Jurkat, Clone E6-1 (cell line): ENCODE measurements around the gene ADARB2.

ENCODE experiments used
- DNase-seq: peaks from one replicate; pipeline ENCODE4 v3.0.0-alpha.2; 2011; ENCODE audit warnings: low read depth, low spot score
- H3K4me3 ChIP-seq: 2 replicates; pipeline ENCODE4 v1.5.1; 2011; ENCODE audit warnings: mild to moderate bottlenecking, low read length, control low read depth, moderate library complexity

ADARB2 gene

DNA sequence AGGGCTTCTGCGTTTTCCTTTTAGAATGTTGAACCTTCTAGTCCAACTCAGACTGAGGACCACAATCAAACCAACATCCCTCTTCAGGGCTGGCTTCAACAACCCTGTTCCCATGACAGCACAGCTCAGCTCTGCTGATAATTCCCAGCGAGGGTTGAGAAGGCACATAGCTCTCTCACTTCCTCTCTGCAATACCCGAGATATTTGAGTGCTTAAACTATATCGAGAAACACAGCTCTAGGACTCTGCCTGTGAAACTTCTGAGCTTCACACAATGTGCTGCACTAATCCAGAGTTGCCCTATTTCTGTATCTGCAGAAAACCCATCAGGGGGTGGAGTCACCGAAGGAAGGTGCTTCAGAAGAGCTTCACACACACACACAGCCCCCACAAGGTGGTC lies 1.6 kb upstream of the ADARB2 start:
- H3K4me3 ChIP-seq: no peak overlapping the region
- no peak for DNase-seq

DNA sequence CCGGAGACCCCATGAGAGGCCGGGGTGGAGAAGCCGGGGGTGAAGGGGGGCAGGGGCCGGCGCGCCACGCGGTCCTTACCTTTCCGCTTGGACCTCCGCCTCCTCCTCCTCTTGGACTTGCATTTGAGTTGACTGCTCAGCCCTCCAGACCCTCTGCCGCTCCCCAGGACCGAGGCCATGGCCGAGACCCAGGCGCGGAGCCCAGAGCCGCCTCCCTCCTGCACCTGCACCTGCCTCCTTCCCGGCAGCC lies 428 bp downstream of the ADARB2 start:
- H3K4me3 ChIP-seq: no peak overlapping the region

DNA sequence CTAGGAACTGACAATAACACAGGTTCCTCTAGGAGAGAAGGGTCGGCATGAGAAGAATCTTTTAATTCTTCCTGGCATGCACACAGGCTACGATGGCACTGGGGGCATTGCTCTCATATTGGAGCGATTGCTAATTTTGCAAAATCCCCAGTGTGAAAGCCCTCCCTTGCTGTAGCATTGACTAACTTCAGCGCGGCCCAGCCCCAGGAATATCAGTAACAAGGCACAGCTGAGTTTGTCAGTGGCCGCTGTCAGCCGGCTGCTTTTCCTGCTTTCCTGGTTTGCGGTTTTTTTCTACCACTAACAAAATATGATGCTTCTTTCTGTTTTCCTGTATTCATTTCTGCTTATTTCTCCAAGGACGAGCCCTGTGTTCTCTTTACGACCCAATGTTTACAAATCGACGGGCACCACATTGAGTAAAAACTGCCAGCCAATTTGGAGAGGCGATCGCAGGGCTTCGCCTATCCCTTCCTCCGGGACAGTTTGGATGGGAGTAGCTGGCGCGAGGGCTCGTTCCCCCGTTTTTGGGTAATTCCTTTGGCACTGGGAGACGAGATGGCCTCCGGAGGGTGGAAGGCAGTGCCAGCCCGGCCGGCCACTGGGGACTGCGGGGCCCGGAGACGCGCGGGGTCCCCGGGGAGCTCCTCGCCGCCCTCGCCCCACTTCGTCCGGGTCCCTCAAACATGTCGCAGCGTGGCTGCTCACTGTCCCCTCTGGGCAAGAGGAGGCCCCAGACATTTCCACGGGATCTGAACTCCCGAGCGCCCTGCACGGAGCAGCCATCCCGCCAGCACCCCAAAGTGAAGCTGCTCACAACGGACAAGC lies 967 bp downstream of the ADARB2 start:
- H3K4me3 ChIP-seq: no peak overlapping the region

More for the DNA sequence above, 428 bp downstream of the ADARB2 start:
- DNase-seq: no peak

DNA sequence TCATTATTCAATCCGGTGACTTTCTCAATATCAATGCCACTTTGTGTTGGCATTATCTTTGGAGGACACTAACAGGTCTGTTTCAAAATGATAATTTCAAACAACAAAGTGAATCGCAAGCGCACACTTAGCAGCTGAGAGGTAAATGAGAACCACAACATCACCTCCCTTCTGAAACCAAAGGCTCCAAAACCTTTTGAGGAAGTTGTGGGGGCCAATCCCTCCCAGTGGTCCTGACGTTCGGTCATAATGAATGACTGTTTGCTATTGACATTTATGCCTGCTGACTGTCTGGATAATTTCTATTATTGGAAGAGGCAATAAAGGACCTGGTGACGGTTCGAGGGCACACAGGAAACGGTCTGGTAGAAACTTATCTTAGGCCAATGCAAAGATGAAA lies 1.8 kb downstream of the ADARB2 start:
- DNase-seq: no peak
- no peak overlapping the region for H3K4me3 ChIP-seq

More for the DNA sequence above, 967 bp downstream of the ADARB2 start:
- DNase-seq: no peak

DNA sequence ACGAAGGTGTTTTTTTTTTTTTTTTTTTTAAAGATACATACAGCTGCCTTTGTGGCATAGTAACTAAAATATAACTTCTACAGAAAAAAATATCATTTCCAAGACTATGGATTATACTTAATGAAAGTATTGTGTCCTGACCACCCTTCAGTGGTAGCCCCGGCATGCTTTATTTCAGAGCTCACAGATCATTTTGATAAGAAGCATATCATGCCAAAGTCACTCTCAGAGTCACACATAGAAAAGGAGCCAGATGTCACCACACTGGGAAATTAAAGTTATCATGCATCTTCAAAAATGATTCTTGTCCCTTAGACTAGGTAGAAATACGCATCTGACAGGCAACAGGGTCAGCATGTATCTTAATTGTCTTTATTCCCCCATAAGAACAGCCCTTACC lies 3.0 kb downstream of the ADARB2 start:
- no peak for DNase-seq
- H3K4me3 ChIP-seq: no peak overlapping the region

DNA sequence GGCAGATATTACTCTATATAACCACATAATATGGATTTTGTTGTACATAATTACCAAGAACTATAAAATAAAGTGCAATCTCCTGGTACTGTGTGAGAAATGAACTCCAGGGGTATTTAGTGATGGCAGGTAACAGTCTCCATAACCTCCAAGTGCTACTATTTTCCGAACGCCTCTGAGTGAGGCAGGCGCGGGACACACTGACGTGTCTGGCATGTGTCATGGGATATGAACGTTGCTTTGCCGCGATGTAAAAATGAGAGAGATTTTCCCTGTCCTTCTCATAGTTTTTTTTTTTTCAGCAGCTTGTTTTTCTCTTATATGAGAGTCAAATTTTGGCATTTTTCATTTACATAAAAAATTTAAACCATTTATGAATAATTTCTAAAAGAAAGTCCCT lies 3.6 kb downstream of the ADARB2 start:
- H3K4me3 ChIP-seq: no peak overlapping the region

DNA sequence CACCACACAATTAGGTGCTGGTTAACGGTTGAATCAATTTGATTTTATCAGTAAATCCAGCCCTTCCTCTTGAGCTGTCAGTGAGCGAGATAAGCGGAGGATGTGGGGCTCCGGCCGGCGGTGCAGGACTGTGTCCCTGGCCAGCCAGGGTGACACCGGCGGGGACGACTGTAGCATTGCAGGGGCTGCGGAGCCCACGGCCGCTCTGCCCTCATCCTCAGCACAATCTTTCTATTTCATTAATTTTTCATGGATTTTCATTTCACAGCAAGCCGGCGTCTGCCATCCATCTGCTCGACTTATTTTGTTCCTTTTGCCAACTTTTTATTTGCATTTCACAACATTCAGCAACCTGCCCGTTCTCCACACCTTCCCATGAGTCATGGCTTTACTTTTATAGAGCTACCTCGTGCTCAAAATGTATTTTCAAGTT lies 4.7 kb downstream of the ADARB2 start:
- DNase-seq: no peak
- no peak overlapping the region for H3K4me3 ChIP-seq

More for the DNA sequence above, 3.6 kb downstream of the ADARB2 start:
- no peak for DNase-seq

DNA sequence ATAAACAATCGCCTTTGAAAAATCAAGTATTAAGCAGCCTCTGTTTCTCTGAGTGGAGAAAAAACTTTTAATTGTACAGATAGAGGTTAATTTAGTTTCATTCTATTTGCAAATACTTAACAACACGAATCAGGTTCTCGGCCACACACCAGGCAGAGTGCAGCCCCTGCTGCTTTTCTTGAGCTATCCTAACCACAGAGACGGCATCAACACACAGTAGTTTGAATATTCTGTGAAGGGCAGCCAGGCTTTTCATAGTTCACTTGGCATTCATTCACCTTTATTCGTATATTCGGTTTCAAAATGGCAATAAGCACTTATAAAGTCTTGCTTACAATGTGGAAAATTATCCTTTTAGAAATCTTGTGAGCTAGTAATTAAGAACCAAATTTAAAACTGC lies 5.7 kb downstream of the ADARB2 start:
- no peak for DNase-seq
- H3K4me3 ChIP-seq: no peak overlapping the region

DNA sequence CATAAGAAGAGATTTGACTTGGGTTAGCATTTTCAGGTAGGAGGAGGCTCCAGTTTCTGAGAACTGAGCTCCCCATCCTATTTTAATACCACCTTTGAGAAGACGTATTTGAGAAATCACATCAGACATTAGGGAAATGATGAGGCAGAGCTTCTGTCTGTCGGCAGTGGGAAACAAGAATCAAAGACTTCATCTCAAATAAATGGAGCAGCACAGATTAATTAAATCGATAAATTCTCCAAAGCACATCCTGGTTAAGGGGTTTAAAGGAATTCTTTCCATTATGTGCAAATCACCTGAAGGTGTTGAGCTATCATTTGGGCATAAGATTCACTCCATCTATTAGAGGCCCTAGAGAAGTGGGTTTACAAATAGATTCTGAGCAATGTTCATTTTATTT lies 7.6 kb downstream of the ADARB2 start:
- no peak overlapping the region for H3K4me3 ChIP-seq
- no peak for DNase-seq

DNA sequence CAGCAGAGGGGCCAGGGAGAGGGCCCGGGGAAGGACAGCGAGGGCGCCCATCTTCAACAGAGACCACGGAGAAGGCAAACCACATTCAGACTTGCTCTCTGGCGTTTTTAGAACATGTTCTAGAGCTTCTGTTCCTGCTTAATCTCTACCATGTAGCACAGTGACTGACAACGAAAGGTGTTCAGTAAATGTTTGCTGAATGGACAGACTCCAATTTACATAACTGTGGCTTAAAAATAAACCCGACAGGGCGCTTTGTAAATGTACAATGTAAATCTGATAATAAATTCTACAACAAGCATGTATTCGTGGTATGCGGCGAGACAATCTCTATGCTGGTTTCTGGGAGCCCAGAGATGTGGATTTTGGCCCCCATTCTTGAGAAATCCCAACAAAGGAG lies 10.5 kb downstream of the ADARB2 start:
- no peak for DNase-seq

DNA sequence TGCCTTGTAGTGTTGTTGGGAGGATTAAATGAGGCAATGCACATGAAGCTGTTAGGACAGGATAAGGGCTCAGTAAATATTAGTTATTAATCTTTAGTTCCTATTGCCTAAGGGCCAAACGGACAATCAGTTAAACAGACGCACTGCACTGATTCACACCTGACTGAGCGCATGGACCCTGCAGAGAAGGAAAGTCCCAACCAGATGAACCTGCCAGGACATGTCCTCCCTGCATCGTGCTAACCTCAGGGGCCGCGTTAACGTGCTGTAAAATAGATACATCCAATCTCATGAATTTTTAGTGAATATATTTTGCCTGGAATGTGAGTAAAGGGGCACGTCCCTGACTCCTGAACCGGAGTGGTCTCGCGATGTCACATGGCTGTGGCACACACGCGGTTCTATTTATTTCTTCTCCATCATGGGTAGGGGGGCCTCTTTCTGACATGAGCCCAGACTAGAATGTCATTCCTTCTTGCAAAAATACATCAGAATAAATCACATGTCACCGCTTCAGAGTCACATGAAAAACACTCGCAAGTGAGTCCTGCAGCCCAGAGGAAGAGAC lies 12.3 kb downstream of the ADARB2 start:
- no peak overlapping the region for H3K4me3 ChIP-seq
- DNase-seq: no peak

More for the DNA sequence above, 10.5 kb downstream of the ADARB2 start:
- H3K4me3 ChIP-seq: no peak overlapping the region

DNA sequence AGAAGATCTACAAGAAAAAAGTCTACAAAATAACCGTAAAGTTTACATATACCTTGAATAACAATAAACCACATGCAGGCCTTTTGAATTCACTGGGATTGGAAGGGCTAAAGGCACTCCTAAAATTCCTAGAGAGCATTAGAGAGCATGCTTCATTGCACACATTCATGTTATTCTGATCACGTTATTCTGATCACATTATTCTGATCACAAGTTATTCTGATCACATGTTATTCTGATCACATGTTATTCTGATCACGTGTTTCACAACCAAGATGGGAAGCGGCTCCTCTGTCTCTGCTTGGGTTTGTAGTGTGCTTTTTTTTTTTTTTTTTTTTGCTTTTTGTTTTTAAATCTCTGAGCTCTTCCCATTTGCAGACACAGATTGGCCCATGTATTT lies 20.5 kb downstream of the ADARB2 start:
- DNase-seq: no peak

DNA sequence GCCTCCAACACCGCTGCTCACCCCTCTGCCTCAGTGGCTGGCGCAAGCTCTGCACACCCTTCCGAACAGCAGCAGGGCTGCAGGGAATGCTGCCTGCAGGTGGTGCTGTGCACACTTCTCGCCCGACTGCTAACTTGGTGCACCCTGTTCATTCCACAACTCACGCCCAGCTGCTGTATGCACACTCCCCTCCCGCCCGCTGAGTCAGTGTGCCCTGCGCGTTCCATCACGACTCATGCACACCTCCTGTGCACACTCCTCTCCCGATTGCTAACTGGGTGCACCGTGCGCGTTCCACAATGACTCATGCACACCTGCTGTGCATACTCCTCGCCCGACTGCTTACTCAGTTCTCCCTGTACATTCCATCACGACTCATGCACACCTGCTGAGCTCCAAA lies 21.5 kb downstream of the ADARB2 start:
- H3K4me3 ChIP-seq: no peak overlapping the region
- peak; percentile 27 for DNase-seq

More for the DNA sequence above, 20.5 kb downstream of the ADARB2 start:
- no peak overlapping the region for H3K4me3 ChIP-seq

DNA sequence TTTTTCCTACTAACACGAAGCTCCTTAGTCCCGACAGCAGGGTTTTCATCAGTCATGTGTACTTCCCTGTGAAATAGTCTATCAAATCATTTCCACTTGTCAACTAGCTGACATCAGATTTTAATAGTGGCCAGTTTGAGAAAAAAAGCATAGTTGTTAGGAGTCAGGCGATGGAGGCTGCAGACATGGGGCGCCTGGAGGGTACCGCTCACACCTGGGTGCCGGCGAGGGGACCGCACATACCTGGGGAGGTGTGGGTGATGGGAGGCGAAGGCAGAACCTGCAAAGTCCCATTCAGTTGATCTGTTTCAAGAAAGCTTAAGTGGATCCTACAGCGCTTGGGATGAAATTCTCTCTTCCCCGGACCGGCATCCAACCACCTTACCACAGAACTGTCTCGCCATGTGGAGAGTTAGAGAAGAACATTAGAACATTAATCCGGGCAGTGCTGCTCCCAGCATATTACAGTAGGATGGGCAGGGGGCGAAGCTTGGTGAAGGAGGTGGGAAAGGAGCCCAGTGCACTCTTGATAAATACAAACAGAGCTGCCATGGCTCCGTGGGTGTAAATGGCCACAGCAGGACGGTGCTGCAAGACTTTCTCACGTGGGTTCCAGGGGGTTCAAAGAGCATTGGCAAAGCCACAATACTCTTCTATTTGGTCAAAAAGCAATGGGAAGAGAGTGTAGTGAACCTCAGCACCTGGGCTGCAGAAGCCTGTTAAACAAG lies 24.2 kb downstream of the ADARB2 start:
- no peak for DNase-seq
- no peak overlapping the region for H3K4me3 ChIP-seq

DNA sequence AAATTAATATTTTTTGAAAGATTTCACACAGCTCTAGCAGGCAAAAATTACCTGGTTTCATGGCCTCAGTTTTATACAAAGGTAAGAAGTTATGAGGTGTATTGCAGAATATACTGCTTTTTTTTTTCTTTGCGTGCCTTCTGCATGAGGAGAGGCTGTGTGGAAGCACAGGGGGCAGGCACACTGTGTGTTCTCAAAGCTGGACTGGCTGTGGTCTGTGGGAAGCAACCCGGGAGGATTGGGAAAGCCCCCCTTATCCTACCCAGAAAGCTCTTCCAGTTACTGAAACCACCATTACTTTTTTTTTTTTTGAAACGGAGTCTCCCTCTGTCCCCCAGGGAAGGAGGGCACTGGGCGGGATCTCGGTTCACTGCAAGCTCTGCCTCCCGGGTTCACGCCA lies 25.0 kb downstream of the ADARB2 start:
- no peak for DNase-seq
- no peak overlapping the region for H3K4me3 ChIP-seq

DNA sequence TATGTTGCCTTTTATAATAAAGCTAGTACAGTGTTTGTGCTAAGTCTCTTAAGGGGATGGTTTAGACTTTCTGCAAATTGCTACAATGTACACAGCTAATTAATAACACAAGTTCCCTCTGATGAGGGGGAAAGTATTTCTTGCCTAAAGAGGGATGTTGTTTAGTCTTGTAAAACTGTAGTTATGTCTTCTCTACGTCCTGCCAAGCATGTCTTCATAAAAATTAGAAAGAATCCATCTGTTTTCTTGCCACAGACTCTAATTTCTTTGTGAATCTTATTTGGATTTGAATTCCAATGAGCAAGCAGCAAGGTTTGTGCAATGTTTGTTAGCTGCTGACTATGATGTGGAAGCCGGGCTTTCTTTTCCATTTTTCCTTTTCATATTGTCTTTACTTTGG lies 28.2 kb downstream of the ADARB2 start:
- DNase-seq: no peak
- no peak overlapping the region for H3K4me3 ChIP-seq

DNA sequence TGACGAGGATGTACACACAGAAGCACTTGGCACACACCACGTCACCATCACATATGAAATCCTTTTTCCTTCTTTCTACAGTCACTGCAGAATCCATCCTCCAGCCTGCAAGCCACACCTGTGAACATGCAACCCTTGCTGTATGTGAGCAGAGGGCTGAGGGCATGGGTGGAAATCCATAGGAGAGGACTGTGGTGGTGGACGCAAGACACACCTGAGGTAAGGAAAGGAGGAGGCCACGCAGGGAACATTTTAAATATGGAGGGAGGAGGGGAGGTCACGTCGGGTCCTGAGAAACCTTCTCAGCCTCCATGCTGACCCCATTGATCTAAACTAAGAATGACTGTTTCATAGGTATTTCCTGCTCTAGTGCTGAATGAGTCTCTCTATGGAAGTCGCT lies 28.6 kb downstream of the ADARB2 start:
- no peak for DNase-seq

DNA sequence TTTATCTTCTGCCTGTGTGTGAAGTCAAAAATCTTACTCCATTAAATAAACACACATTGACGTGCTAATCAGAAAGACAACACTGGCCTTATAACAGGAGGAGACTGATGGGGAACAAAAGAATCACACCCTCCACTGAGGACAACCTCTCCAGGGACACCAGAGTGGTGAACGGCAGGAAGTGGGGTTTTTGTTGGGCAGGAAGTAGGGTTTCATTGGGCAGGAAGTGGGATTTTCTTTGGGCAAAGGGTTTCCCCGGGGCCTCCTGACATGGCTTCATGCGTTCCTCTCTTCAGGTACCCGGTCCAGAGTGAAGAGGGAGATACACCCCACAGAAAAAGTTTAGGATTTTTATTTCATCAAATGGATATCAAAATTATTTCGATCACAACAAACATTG lies 30.6 kb downstream of the ADARB2 start:
- DNase-seq: peak; percentile 69
- no peak overlapping the region for H3K4me3 ChIP-seq

More for the DNA sequence above, 28.6 kb downstream of the ADARB2 start:
- H3K4me3 ChIP-seq: no peak overlapping the region

DNA sequence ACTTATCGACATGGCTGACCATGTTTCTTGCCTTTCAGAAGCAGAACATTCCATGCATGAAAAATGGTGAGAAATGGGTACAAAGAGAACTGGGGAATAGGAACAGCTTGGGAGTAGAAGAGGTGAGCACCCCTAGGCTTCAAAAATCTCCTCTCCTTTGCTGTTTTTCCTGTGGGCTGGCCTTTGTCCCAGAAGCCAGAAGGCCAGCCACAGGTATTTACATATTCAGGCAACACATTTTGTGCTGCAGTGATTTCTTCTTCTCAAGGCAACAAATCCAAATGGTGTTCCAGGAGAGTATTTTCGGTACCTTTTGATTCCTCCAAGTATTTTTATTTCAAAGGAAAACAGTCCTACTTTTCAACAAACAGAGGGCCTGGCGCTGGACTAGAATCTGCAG lies 31.1 kb downstream of the ADARB2 start:
- no peak for DNase-seq
- H3K4me3 ChIP-seq: no peak overlapping the region

DNA sequence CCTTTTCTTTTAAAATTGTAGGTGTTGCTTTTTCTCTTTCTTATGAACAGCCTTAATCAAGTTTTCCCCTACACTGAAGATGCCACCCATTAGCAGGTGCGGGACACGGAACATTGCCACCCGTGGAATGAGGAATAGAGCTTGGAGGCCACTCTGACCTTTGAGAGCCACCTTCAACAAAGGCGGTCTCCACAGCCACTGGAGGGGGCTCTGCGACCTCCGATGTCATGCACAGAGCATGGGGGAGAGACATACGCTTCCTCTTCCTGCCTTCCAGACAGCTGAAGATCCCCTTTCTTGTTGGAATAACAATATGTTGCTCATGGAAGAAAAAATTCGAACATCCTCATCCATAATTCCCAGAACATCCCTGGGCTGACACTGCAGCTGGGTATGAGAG lies 39.1 kb downstream of the ADARB2 start:
- no peak for DNase-seq

More for the DNA sequence above, 39.1 kb downstream of the ADARB2 start:
- H3K4me3 ChIP-seq: no peak overlapping the region
